HG02943 (cell line): ENCODE results near the gene RAC2.
"Not testable (repeated sequence)": the region's sequence is repeated elsewhere in the genome, so short reads cannot be mapped to it uniquely, and the experiment has no call there.

Source experiments
- ATAC-seq: cut with Tn5 transposase; IDR thresholded peaks from one replicate; pipeline ENCODE4 v1.9.1; 2021; ENCODE audit warnings: mild to moderate bottlenecking, low read depth, moderate library complexity; ENCODE audit not compliant: unreplicated experiment

The RAC2 gene

GRCh38 chr22:37237371-37238268 is 6.4 kb downstream of the RAC2 start:
- no peak for ATAC-seq

GRCh38 chr22:37235897-37236607 is 8.0 kb downstream of the RAC2 start:
- no peak for ATAC-seq

DNA sequence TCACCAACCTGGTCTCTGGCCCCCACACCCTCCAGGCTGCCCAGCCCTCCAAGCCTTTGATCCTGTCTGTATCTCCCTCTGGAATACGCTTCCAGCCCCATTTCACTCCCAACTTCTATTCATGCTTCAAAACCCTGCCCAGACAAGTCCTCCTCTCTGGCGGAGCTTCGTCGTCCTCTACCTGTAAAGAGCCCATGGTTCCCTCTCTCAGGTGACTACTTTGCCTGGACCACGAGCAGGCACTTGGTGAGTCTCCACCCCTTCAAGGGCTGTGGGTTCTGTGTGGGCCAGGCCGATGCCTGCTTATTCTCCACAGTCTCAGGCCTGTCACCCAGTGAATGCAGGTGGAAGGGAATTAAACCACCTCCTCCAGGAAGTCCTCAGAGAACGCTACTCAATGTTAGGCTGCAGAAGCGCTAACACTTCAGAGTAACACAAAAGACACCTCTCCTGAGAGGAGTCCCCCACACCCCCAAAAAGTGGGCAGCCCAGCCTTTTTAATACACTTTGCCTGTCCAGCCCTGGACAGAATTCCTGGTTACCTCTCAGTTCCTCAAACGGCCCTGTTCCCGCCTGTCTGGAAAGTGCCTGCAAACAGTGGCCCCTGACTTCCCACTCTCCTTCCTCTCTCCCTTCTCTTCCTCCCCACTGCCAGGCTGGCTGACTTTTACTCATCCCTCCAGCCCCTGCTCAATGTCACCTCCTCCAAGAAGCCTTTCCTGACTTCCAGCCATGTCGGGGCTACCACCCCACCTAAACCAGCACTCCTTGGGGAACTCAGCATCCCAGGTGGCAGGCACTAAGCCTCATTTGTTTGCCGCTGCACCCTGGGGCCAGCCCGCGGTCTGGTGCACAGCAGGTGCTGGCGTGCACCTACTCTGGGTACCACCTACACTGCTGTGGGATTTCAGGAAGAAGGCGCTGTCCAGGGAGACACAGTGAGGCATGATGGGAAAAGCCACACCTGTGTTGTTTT is 9.0 kb downstream of the RAC2 start:
- no peak for ATAC-seq

DNA sequence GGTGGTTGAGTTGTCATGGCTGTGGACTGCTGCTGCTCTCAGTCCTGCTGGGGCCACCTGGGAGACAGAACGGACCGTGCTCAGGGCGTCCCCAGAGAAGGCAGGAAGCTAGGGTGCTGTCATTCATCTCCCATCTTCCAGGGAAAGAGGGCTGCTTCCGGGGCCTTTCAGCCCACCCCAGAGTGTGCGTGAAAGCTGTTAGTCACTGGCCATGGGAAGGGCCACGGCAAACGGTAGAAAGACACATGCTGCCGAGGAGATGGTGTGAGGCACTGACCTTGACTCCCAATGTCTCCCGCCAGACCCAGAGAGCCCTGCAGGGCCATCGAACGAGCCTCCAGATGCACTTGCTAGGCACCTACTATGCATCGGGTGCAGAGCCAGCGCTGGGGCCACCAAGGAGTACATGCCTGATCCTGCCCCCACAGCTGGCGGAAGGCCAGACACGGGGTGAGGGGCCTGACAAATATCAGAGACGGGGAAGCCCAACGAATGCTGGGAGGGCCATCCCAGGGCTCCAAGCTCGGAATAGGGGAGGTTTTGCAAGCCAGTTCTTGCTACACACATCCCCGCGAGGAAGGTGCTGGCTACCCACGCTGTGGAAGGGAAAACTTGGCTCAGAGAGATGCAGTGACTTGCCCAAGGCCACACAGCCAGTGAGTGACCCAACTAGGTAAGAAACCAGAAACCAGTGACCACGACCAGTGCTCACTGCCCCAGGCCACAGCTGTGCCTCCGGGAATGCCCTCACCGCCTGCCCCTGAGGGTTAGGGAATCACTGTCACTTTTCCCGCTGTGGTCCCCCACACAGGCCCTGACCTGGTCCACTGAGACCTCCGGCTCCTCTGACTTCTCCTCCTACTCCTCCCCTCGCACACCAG is 10.1 kb downstream of the RAC2 start:
- ATAC-seq: no peak

DNA sequence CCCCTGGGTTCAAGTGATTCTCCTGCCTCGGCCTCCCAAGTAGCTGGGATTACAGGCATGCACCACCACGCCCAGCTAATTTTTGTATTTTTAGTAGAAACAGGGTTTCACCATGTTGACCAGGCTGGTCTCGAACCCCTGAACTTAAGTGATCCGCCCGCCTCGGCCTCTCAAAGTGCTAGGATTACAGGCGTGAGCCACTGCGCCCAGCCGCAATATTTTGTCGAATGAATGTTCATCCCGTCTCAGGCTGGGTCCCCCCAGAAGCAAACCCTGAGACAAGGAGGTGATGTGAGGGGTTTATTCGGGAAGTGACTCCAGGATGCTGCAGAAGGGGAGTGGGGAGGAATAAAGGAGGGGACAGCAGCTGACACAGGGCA is 10.7 kb downstream of the RAC2 start:
- ATAC-seq: not testable (repeated sequence)

- ATAC-seq: no peak
These were observed 11.7 kb downstream of the RAC2 start for GRCh38 chr22:37232140-37232998.

GRCh38 chr22:37231406-37232139 is 12.5 kb downstream of the RAC2 start:
- ATAC-seq: no peak

GRCh38 chr22:37230673-37231405 is 13.2 kb downstream of the RAC2 start:
- no peak for ATAC-seq

GRCh38 chr22:37229805-37230672 is 14.0 kb downstream of the RAC2 start:
- no peak for ATAC-seq

DNA sequence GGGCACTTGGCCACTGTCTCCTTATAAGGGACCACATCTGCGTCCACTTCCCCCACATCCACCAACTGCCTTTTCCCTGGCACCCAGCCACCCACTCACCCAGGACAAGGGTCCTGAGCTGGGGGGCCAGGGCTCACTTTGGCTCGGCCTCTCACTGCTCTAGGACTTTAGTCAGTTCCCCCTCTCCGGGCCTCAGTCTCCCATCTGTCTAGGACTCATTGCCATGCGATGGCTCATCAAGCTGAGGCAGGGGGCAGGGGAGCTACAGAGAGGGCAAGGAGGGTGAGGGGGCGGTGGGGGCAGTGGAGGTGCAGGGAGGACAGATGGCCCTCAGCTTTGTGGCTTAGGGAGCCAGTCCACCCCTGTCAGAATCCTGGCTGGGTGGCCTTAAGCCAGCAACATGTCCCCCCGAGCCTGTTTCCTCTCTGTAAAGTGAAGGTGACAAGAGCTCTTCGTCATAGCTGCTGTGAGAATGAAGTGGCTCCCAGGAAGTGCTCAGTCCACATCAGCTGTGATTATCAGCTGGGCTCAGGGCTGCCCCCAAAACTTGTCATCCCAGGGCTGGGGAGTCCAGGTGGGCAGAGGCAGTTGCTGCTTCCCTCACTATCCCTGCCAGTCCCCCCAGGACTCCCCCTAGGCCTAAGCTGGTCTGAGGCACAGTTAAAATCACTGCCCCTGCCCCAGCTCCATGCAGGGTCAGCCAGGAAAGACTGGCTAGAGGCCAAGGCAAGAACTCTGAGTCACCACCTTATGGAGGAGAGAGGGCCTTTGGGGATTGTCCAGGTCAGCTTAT is 14.9 kb downstream of the RAC2 start:
- ATAC-seq: no peak

GRCh38 chr22:37228106-37229011 is 15.7 kb downstream of the RAC2 start:
- ATAC-seq: no peak

- ATAC-seq: no peak
These were observed 17.6 kb downstream of the RAC2 start for GRCh38 chr22:37226514-37226913.

DNA sequence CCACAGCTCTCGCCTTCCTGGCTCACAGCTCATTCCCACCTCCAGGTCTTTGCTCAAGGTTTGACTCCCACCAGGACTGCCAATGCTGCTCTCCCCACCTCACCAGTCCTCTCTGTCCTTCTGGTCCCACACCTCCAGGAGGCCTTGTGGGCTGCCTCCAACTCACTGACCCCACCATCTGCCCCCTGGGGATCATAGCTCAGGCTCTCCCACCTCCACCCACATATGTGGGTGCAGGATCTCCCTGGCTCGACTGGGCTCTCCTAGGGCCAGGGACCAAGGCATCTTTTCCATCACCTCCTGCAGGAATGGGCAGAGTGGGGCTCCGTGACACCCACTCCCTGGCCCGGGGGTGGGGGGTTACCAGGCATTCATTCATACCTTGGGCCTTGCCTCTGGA is 18.0 kb downstream of the RAC2 start:
- ATAC-seq: no peak

DNA sequence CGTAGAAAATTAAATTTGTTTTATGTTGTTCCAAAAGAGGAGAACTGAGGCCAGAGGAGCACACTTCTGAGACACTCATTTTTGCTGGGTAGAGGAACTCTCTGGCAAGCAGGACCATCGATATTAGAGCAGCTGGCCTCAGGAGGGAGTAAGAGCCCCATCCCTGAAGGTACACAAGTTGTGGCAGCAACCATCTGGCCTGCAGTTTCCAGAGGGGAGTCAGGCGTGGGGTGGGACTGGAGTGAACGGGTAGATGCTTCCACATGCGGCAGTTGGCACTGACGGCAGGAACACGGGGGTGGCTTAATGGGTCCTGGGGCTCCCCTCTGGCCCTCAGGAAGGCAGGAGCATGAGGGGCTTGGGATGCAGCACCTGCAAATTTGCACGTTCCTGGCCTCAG is 18.6 kb downstream of the RAC2 start:
- no peak for ATAC-seq
